ENCODE data around the gene EBI3. TPM values are rescaled to one million over a fixed set of nuclear protein-coding genes. Genes with fewer than 3 reads are reported as not detected.
"Not testable (repeated sequence)": the region's sequence is repeated elsewhere in the genome, so short reads cannot be mapped to it uniquely, and the experiment has no call there.

The EBI3 gene
- total and polyA plus RNA-seq, 9 donors = 0.52 to 1.7 (median 0.68) TPM

DNA sequence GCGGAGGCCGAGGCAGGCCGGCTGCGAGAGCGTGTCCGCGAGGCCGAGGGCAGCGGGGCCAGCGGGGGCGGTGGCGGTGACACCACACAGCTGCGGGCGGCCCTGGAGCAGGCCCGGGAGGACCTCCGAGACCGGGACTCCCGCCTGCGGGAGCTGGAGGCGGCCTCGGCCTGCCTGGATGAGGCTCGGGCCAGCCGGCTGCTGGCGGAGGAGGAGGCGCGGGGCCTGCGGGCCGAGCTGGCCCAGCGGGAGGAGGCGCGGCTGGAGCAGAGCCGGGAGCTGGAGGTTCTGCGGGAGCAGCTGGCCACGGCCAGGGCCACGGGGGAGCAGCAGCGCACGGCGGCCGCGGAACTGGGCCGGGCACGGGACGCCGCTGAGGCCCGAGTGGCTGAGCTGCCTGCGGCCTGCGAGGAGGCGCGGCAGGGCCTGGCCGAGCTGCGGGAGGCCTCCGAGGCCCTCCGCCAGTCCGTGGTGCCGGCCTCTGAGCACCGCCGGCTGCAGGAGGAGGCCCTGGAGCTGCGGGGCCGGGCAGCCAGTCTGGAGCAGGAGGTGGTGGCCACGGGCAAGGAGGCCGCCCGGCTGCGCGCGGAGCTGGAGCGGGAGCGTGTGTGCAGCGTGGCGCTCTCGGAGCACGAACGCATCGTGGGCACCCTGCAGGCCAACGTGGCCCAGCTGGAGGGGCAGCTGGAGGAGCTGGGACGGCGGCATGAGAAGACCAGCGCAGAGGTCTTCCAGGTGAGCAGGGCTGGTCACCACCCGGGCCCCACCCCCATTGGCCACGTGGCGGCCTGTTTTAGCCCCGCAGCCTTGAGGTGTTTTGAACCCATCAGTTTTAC lies 11.7 kb upstream of the EBI3 start:
- no peaks in the 10 kb centered on the region for H3K4me1 ChIP-seq (ENCODE audit: control insufficient read depth, insufficient read depth, low read length)
- H3K27me3 ChIP-seq (ENCODE audit: control insufficient read depth, insufficient read depth, low read length) = no peaks in the 10 kb centered on the region
- DNase-seq = no peak
- H3K4me3 ChIP-seq (ENCODE audit: low read length) = no peak overlapping the region
- H3K36me3 ChIP-seq (ENCODE audit: control insufficient read depth, insufficient read depth, low read length) = no peaks in the 10 kb centered on the region
- H3K27ac ChIP-seq (ENCODE audit: low read length) = no peak overlapping the region
- no peaks in the 10 kb centered on the region for H3K9me3 ChIP-seq (replicated peaks; ENCODE audit: control insufficient read depth, low read depth, low read length)
- 90% methylated on average over 77 of the region's 81 CpGs for WGBS (ENCODE audit: insufficient coverage)

DNA sequence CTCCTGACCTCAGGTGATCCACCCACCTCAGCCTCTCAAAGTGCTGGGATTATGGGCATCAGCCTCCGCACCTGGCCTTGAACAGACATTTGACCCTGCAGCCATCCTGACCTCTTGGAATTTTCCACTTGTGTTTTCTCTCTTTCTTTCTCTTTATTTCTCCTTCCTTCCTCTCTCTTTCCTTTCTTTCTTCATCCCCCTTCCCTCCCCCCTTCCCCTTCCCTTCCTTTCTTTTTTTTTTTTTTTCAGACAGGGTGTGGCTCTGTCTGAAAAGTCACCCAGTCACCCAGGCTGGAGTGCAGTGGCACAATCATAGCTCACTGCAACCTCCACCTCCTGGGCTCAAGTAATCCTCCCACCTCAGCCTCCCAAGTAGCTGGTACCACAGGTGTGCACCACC lies 10.8 kb upstream of the EBI3 start:
- not testable (repeated sequence) for H3K4me1 ChIP-seq (ENCODE audit: control insufficient read depth, insufficient read depth, low read length); DNase-seq; H3K9me3 ChIP-seq (replicated peaks; ENCODE audit: control insufficient read depth, low read depth, low read length); H3K36me3 ChIP-seq (ENCODE audit: control insufficient read depth, insufficient read depth, low read length); H3K27ac ChIP-seq (ENCODE audit: low read length); H3K4me3 ChIP-seq (ENCODE audit: low read length); H3K27me3 ChIP-seq (ENCODE audit: control insufficient read depth, insufficient read depth, low read length)
- WGBS (ENCODE audit: insufficient coverage) = 83% methylated on average over 1 of the region's 1 CpG

DNA sequence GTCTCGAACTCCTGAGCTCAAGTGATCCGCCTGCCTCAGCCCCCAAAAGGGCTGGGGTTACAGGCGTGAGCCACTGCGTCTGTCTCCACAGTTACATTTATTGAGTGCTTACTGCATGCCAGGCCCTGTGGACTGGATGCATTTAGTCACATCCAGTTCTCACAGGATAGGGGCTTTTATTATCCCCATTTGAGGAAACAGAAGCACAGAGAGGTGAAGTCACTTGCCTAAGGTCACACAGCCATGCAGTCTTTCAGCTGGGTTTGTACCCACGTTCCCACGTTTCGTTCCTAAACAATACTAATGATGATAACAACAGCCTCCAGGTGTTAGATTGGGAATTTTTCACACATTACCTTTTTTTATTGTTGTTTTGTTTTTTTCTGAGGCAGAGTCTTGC lies 9.1 kb upstream of the EBI3 start:
- H3K27me3 ChIP-seq (ENCODE audit: control insufficient read depth, insufficient read depth, low read length) = no peaks in the 10 kb centered on the region
- H3K4me3 ChIP-seq (ENCODE audit: low read length) = no peak overlapping the region
- no peaks in the 10 kb centered on the region for H3K4me1 ChIP-seq (ENCODE audit: control insufficient read depth, insufficient read depth, low read length)
- H3K27ac ChIP-seq (ENCODE audit: low read length) = no peak overlapping the region
- DNase-seq = no peak
- H3K36me3 ChIP-seq (ENCODE audit: control insufficient read depth, insufficient read depth, low read length) = no peaks in the 10 kb centered on the region
- no peaks in the 10 kb centered on the region for H3K9me3 ChIP-seq (replicated peaks; ENCODE audit: control insufficient read depth, low read depth, low read length)
- 89% methylated on average over 4 of the region's 7 CpGs for WGBS (ENCODE audit: insufficient coverage)

DNA sequence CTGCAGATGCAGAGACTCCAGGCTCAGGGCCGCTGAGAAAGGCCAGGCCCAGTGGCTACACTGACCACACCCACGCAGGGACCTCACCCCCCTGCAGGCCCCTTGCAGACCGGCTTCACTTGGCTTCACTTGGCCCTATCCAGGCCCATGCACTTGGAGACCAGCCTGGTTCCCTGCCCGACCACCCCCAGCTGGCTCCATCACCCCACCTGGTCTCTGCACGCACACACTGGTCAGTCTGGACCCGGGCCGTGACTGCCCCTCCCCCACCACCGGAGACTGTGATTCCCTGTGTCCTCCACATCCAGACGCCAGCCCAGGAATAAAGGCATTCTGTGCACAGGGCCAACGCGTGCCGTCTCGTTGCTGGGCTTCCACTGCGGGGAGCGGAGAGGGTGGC lies 4.9 kb upstream of the EBI3 start:
- peaks cover 6% of the 10 kb centered on the region for H3K4me1 ChIP-seq (ENCODE audit: control insufficient read depth, insufficient read depth, low read length)
- peaks cover 3% of the 10 kb centered on the region for H3K27me3 ChIP-seq (ENCODE audit: control insufficient read depth, insufficient read depth, low read length)
- H3K4me3 ChIP-seq (ENCODE audit: low read length) = no peak overlapping the region
- H3K36me3 ChIP-seq (ENCODE audit: control insufficient read depth, insufficient read depth, low read length) = no peaks in the 10 kb centered on the region
- H3K27ac ChIP-seq (ENCODE audit: low read length) = no peak overlapping the region
- DNase-seq = no peak
- no peaks in the 10 kb centered on the region for H3K9me3 ChIP-seq (replicated peaks; ENCODE audit: control insufficient read depth, low read depth, low read length)
- WGBS (ENCODE audit: insufficient coverage) = 41% methylated on average over 9 of the region's 15 CpGs

DNA sequence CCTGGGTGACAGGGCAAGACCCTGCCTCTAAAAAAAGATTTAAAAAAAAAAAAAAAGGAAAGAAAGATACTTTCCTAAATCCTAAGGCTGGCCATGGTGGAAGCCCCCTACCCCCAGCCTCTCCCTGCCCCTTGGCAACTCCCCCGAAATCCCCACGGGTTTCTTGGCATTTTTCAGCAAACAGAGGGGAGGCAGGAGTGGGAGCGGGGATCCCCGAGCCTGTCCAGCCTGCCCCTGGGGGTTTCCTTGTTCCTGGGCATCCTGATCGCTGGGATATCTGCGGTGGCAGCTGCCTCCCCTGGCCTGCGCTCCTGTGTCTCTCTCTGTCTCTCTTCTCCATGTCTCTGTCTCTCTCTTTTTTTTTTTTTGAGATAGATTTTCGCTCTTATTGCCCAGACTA lies 3.4 kb upstream of the EBI3 start:
- H3K27ac ChIP-seq (ENCODE audit: low read length) = no peak overlapping the region
- H3K27me3 ChIP-seq (ENCODE audit: control insufficient read depth, insufficient read depth, low read length) = peaks cover 3% of the 10 kb centered on the region
- WGBS (ENCODE audit: insufficient coverage) = 77% methylated on average over 4 of the region's 8 CpGs
- no peaks in the 10 kb centered on the region for H3K9me3 ChIP-seq (replicated peaks; ENCODE audit: control insufficient read depth, low read depth, low read length)
- H3K36me3 ChIP-seq (ENCODE audit: control insufficient read depth, insufficient read depth, low read length) = no peaks in the 10 kb centered on the region
- no peak for DNase-seq
- H3K4me3 ChIP-seq (ENCODE audit: low read length) = no peak overlapping the region
- H3K4me1 ChIP-seq (ENCODE audit: control insufficient read depth, insufficient read depth, low read length) = peaks cover 8% of the 10 kb centered on the region

DNA sequence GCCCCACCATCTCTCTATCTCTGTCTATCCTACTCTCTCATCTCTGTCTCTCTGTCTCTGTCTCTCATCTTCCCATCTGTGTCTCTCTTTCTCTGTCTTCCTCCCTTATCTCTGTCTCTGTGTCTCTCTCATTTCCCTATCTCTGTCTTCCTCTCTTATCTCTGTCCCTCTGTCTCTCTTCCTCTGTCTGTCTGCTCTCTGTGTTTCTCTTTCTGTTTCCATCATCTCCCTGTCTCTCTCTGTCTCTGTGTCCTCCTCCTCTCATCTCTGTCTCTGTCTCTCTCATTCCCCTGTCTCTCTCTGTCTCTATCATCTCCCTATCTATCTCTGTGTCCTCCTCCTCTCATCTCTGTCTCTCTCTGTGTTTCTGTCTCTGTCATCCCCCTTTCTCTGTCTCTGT lies 1.6 kb upstream of the EBI3 start:
- Histone ChIP-seq H3K27me3 (ENCODE audit: control insufficient read depth, insufficient read depth, low read length) (peaks cover 3% of the 10 kb centered on the region), H3K36me3 (ENCODE audit: control insufficient read depth, insufficient read depth, low read length) (no peaks in the 10 kb centered on the region), H3K27ac (ENCODE audit: low read length) (no peak overlapping the region), H3K9me3 (replicated peaks; ENCODE audit: control insufficient read depth, low read depth, low read length) (no peaks in the 10 kb centered on the region), H3K4me1 (ENCODE audit: control insufficient read depth, insufficient read depth, low read length) (peaks cover 8% of the 10 kb centered on the region), H3K4me3 (ENCODE audit: low read length) (no peak overlapping the region)
- DNase-seq = no peak

DNA sequence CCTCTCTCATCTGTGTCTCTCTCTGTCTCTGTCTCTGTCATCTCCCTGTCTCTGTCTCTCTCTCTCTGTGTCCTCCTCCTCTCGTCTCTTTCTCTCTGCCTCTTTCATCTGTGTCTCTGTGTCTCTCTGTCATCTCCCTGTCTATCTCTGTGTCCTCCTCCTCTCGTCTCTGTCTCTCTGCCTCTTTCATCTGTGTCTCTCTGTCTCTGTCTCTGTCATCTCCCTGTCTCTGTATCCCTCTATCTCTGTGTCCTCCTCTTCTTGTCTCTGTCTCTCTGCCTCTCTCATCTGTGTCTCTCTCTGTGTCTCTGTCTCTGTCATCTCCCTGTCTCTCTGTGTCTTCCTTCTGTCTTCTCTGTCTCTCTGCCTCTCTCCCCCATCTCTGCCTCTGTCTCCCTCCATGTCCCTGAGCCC lies 551 bp upstream of the EBI3 start:
- DNase-seq = no peak

DNA sequence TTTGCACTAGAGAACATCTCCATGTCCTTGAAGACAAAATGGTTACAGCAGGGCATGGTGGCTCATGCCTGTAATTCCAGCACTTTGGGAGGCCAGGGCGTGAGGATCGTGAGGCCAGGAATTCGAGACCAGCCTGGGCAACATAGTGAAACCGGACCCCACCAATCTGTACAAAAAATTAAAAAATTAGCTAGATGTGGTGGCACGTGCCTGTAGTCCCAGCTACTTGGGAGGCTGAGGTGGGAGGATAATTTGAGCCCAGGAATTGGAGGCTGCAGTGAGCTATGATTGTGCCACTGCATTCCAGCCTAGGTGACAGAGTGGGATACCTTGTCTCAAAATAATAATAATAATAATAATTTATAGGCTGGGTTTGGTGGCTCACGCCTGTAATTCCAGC lies 914 bp downstream of the EBI3 start:
- H3K27me3 ChIP-seq (ENCODE audit: control insufficient read depth, insufficient read depth, low read length) = not testable (repeated sequence)

More for the DNA sequence above, 551 bp upstream of the EBI3 start:
- H3K36me3 ChIP-seq (ENCODE audit: control insufficient read depth, insufficient read depth, low read length) = no peaks in the 10 kb centered on the region
- no peaks in the 10 kb centered on the region for H3K9me3 ChIP-seq (replicated peaks; ENCODE audit: control insufficient read depth, low read depth, low read length)
- H3K27ac ChIP-seq (ENCODE audit: low read length) = no peak overlapping the region
- H3K4me1 ChIP-seq (ENCODE audit: control insufficient read depth, insufficient read depth, low read length) = peaks cover 12% of the 10 kb centered on the region
- peaks cover 3% of the 10 kb centered on the region for H3K27me3 ChIP-seq (ENCODE audit: control insufficient read depth, insufficient read depth, low read length)
- WGBS (ENCODE audit: insufficient coverage) = 91% methylated on average over 2 of the region's 2 CpGs
- no peak overlapping the region for H3K4me3 ChIP-seq (ENCODE audit: low read length)

DNA sequence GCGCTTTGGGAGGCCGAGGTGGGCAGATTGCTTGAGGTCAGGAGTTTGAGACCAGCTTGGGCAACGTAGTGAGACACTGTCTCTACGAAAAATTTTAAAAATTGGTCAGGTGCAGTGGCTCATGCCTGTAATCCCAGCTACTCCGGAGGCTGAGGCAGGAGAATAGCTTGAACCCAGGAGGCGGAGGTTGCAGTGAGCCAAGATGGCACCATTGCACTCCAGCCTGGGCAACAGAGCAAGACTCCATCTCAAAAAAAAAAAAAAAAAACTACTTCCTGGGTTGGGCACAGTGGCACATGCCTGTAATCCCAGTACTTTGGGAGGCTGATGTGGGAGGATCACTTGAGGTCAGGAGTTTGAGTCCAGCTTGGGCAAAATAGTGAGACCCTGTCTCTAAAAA lies 2.2 kb downstream of the EBI3 start:
- H3K4me3 ChIP-seq (ENCODE audit: low read length); H3K36me3 ChIP-seq (ENCODE audit: control insufficient read depth, insufficient read depth, low read length); DNase-seq; H3K27ac ChIP-seq (ENCODE audit: low read length); H3K9me3 ChIP-seq (replicated peaks; ENCODE audit: control insufficient read depth, low read depth, low read length); H3K27me3 ChIP-seq (ENCODE audit: control insufficient read depth, insufficient read depth, low read length): not testable (repeated sequence)
- H3K4me1 ChIP-seq (ENCODE audit: control insufficient read depth, insufficient read depth, low read length) = peaks cover 12% of the 10 kb centered on the region
- WGBS (ENCODE audit: insufficient coverage) = 84% methylated on average over 5 of the region's 6 CpGs

More for the DNA sequence above, 914 bp downstream of the EBI3 start:
- H3K4me1 ChIP-seq (ENCODE audit: control insufficient read depth, insufficient read depth, low read length) = peaks cover 12% of the 10 kb centered on the region
- H3K4me3 ChIP-seq (ENCODE audit: low read length); H3K27ac ChIP-seq (ENCODE audit: low read length); H3K9me3 ChIP-seq (replicated peaks; ENCODE audit: control insufficient read depth, low read depth, low read length); DNase-seq; H3K36me3 ChIP-seq (ENCODE audit: control insufficient read depth, insufficient read depth, low read length): not testable (repeated sequence)
- WGBS (ENCODE audit: insufficient coverage) = 100% methylated on average over 1 of the region's 6 CpGs

DNA sequence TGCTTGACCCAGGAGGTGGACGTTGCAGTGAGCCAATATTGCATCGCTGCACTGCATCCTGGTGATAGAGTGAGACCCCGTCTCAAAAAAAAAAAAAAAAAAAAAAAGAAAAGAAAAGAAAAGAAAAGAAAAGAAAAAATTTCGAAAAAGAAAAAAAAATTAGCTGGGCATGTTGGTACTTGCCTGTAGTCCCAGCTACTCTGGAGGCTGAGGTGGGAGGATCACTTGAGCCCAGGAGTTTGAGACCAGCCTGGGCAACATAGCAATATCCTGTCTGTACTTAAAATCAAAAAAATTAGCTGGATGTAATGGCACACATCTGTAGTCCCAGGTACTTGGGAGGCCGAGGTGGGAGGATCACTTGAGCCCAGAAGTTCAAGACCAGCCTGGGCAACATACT lies 2.8 kb downstream of the EBI3 start:
- DNase-seq; H3K27me3 ChIP-seq (ENCODE audit: control insufficient read depth, insufficient read depth, low read length): not testable (repeated sequence)
- WGBS (ENCODE audit: insufficient coverage) = 83% methylated on average over 1 of the region's 5 CpGs

More for the DNA sequence above, 2.8 kb downstream of the EBI3 start:
- H3K4me1 ChIP-seq (ENCODE audit: control insufficient read depth, insufficient read depth, low read length) = peaks cover 12% of the 10 kb centered on the region
- not testable (repeated sequence) for H3K27ac ChIP-seq (ENCODE audit: low read length); H3K9me3 ChIP-seq (replicated peaks; ENCODE audit: control insufficient read depth, low read depth, low read length); H3K4me3 ChIP-seq (ENCODE audit: low read length); H3K36me3 ChIP-seq (ENCODE audit: control insufficient read depth, insufficient read depth, low read length)
